NK-92 (cell line): ENCODE data around the gene OR13G1.
"Not testable (repeated sequence)": the region's sequence is repeated elsewhere in the genome, so short reads cannot be mapped to it uniquely, and the experiment has no call there.

Experiments used
- DNase-seq: peaks from one replicate; lab custom pipeline; 2025; ENCODE audit not compliant: unreplicated experiment; lab: John Stamatoyannopoulos, UW

OR13G1 gene

GRCh38 chr1:247679639-247680038 lies at the start of gene OR13G1:
OR13G1 (minus strand) TSS chr1:247679739; CDS start chr1:247673041, 6,698 bp downstream.
- no peak for DNase-seq

GRCh38 chr1:247721222-247721621 lies 41.7 kb upstream of the OR13G1 start:
- DNase-seq, result no peak

GRCh38 chr1:247716546-247716945 lies 37.0 kb upstream of the OR13G1 start, which contains the start of gene OR6F1:
OR6F1 (minus strand) TSS chr1:247716646; CDS start chr1:247712755, 3,891 bp downstream.
- DNase-seq, result no peak

GRCh38 chr1:247713753-247714152 lies 34.2 kb upstream of the OR13G1 start:
- no peak for DNase-seq

- not testable (repeated sequence) for DNase-seq
Observed at GRCh38 chr1:247710681-247711080, 31.1 kb upstream of the OR13G1 start.

- no peak for DNase-seq
Observed at GRCh38 chr1:247701338-247701737, 21.8 kb upstream of the OR13G1 start.

- no peak for DNase-seq
Observed at GRCh38 chr1:247681288-247681897, 1.9 kb upstream of the OR13G1 start.

- DNase-seq, result no peak
Observed at GRCh38 chr1:247680171-247680570, 632 bp upstream of the OR13G1 start.

GRCh38 chr1:247669225-247669624 lies 10.3 kb downstream of the OR13G1 start:
- DNase-seq, result no peak

GRCh38 chr1:247656221-247656875 lies 23.2 kb downstream of the OR13G1 start:
- no peak for DNase-seq

- DNase-seq, result no peak
Observed at GRCh38 chr1:247653040-247653439, 26.5 kb downstream of the OR13G1 start.

- no peak for DNase-seq
Observed at GRCh38 chr1:247647864-247648263, 31.7 kb downstream of the OR13G1 start.

- DNase-seq, result no peak
Observed at GRCh38 chr1:247646867-247647266, 32.7 kb downstream of the OR13G1 start.

GRCh38 chr1:247642742-247643141 lies 36.8 kb downstream of the OR13G1 start:
- DNase-seq, result no peak

GRCh38 chr1:247639381-247639981 lies 40.1 kb downstream of the OR13G1 start:
- no peak for DNase-seq

- no peak for DNase-seq
Observed at GRCh38 chr1:247638781-247639180, 40.8 kb downstream of the OR13G1 start.

- DNase-seq, result no peak
Observed at GRCh38 chr1:247638011-247638410, 41.5 kb downstream of the OR13G1 start.

- DNase-seq, result no peak
Observed at GRCh38 chr1:247627951-247628350, 51.6 kb downstream of the OR13G1 start.
